ENCODE measurements around the gene GABBR2.

GABBR2 gene

DNA sequence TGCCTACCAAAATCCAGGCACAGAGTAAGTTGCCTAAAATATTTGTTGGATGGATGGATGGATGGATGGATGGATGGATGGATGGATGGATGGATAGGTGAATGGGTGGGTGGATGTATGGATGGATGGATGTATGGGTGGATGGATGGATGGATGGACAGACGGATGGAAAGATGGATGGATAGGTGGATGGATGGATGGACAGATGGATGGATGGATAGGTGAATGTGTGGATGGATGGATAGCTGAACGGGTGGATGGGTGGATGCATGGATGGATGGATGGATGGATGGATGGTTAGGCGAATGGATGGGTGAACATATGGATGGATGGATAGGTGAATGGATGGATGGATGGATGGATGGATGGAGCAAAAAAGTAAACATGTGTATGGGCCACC lies 131.9 kb downstream of the GABBR2 start:
- no peak for DNase-seq (ENCODE audit: low read depth, low spot score)
- H3K4me3 ChIP-seq (ENCODE audit: low read length), result no peak overlapping the region

DNA sequence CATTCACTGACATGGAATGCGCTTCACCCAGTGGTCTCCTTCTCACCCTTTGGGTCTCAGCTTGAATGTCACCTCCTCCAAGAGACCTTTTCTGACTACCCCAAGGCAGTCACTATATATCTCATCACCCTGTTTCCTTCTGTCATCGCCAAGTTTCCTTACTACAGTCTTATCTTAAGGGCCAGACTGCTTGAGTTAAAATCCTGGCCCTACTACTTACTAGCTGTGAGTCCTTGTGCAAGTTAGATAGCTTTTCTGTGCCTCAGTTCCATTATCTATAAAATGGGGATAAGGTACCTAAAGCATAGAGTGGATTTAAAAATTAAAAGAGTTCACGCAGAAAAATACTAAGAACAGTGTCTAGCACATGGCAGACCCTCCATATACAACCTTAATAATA lies 132.4 kb downstream of the GABBR2 start:
- no peak overlapping the region for H3K4me3 ChIP-seq (ENCODE audit: low read length)
- DNase-seq (ENCODE audit: low read depth, low spot score), result no peak

- H3K4me3 ChIP-seq (ENCODE audit: low read length), result no peak overlapping the region
- DNase-seq (ENCODE audit: low read depth, low spot score), result peak; percentile 69
Measured at GRCh38 chr9:98575379-98576346, 133.1 kb downstream of the GABBR2 start.

DNA sequence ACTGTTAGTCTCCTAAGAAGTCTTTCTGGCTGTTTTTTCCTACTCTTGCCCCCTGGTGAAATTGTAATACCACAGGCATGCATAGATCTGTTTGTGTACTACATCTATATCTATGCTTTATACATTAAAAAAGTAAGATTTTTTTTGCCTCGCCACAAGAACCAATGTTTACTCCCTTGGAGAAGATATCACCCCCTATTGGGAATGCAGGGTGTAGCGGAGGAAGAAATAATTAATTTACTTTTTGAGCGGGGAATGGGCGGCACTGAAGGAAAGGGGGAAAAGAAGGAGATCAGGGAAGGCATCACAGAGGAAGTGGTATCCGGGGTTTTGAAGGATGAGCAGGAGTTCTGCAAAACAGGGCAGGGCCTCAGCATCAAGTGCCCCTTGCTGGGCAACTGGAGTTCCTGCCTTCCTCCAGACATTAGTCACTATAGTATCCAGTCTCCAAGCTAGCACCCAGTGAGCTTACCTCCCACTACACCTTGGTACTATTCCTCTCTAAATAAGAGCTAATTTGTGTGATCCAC lies 134.9 kb downstream of the GABBR2 start:
- H3K4me3 ChIP-seq (ENCODE audit: low read length), result no peak overlapping the region
- DNase-seq (ENCODE audit: low read depth, low spot score), result no peak

GRCh38 chr9:98572796-98573195 lies 135.9 kb downstream of the GABBR2 start:
- H3K4me3 ChIP-seq (ENCODE audit: low read length), result no peak overlapping the region

GRCh38 chr9:98572054-98572627 lies 136.6 kb downstream of the GABBR2 start:
- DNase-seq (ENCODE audit: low read depth, low spot score), result no peak

More at GRCh38 chr9:98572796-98573195, 135.9 kb downstream of the GABBR2 start:
- DNase-seq (ENCODE audit: low read depth, low spot score), result no peak

DNA sequence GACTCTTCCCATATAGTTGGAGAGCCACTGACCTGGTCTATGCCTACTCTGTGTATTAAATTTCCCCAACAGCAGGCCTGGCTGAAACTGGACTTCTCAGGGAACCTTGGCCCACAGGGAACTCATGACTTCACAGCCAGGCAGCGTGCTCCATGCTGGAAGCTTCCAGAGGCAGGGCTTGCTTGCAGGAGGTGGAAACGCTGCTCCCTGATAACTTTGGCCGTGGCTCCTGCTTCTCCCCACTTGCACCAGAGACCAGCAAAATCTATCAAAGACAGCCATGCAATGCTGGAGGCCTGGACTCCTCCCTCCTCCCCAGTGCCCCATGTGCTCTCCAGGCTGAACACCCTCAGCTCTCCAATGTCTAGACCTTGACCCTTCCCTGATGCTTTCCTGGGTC lies 137.1 kb downstream of the GABBR2 start:
- no peak for DNase-seq (ENCODE audit: low read depth, low spot score)
- H3K4me3 ChIP-seq (ENCODE audit: low read length), result no peak overlapping the region

More at GRCh38 chr9:98572054-98572627, 136.6 kb downstream of the GABBR2 start:
- no peak overlapping the region for H3K4me3 ChIP-seq (ENCODE audit: low read length)

DNA sequence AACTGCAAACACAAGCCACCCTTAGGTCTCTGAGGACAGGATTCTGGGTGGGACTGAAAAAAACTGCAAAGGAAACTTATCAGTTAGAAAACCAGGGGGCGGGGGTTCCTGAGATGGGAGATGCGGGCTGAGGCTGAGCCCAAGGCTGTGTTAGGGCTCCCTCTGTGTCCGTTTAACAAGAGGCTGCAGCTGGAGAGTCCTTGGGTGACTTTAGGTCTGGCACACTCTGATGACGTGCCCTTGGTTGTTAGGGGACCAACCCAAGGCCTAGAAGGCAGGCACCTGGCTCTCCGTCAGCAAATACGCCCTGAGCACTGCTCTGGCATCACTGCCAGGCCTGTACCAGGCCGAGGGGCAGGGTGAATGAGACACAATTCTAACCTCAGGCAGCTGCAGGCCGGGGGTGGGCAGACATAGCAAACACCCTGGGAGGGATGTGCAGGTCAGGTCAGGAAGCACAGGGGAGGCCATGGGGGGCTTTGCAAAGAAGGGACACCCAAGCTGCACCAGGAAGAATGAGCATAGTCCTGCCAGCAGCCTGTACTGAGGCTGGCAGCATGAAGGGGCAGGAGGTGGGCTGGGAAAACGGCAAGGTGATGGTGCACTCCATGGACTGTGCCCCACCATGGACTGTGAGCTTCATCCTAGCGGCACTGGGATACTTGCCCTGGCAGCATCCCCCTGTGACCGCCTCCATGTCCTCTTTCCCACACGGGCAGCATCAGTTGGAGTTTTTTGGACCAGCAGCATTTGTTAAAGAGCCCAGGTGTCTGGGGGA lies 137.9 kb downstream of the GABBR2 start:
- peak; percentile 36 for DNase-seq (ENCODE audit: low read depth, low spot score)
- no peak overlapping the region for H3K4me3 ChIP-seq (ENCODE audit: low read length)

- no peak for DNase-seq (ENCODE audit: low read depth, low spot score)
- H3K4me3 ChIP-seq (ENCODE audit: low read length), result no peak overlapping the region
Measured at GRCh38 chr9:98570055-98570454, 138.7 kb downstream of the GABBR2 start.

- H3K4me3 ChIP-seq (ENCODE audit: low read length), result no peak overlapping the region
- DNase-seq (ENCODE audit: low read depth, low spot score), result no peak
Measured at GRCh38 chr9:98569491-98569890, 139.2 kb downstream of the GABBR2 start.

GRCh38 chr9:98568909-98569469 lies 139.7 kb downstream of the GABBR2 start:
- no peak overlapping the region for H3K4me3 ChIP-seq (ENCODE audit: low read length)
- DNase-seq (ENCODE audit: low read depth, low spot score), result no peak

DNA sequence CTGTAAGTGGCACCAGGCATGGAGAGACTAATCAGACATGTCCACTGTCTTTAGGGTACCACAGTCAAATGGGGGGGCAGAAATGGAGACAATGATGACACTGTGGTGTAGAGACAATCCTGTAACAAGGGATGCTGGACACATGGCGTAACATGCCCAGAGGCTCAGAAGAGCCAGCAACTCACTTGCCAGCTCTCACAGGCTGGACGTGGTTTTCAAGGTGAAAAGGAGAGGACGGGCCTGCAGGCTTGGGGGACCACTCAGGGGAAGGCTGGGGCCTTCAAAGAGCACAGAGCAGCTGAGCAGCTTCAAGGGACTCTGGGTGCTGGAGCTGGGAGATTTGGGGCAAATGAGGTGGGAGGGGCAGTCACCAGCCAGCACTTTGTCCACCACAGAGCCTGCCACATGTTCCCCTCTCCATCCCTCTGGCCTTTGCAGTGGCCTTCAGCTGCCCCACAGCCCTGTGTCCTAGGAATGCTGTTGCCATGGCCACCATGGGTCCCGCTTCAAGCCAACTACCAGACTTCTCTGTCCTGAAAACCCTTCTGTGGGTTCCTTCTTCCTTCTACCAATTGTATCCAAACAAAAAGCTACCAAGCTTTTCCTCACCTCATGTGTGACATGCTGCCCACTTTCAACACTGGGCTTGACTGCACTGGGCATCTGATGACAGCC lies 140.4 kb downstream of the GABBR2 start:
- DNase-seq (ENCODE audit: low read depth, low spot score), result no peak
- H3K4me3 ChIP-seq (ENCODE audit: low read length), result no peak overlapping the region

GRCh38 chr9:98567540-98568233 lies 141.0 kb downstream of the GABBR2 start:
- no peak for DNase-seq (ENCODE audit: low read depth, low spot score)

GRCh38 chr9:98565152-98566135 lies 143.3 kb downstream of the GABBR2 start:
- no peak for DNase-seq (ENCODE audit: low read depth, low spot score)
- no peak overlapping the region for H3K4me3 ChIP-seq (ENCODE audit: low read length)

More at GRCh38 chr9:98567540-98568233, 141.0 kb downstream of the GABBR2 start:
- no peak overlapping the region for H3K4me3 ChIP-seq (ENCODE audit: low read length)

DNA sequence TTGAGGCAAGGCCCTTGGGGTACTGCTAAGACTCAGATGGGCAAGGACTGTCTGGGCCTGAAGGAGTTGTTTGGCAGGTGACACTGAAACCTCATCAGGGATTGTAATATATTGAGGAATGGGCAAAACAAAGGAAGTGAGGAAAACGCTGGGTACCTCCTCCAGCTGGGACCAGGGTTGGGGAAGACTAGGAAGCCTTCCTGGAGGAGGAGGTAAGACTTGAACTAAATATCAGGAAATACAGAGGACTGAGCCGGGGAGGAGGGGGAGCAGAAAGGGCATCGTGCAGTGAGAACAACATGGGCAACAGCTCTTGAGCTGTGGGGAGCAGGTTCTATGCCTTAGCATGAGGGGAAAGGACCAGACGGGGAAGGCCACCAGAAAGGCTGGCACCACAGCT lies 144.0 kb downstream of the GABBR2 start:
- no peak for DNase-seq (ENCODE audit: low read depth, low spot score)
- no peak overlapping the region for H3K4me3 ChIP-seq (ENCODE audit: low read length)

DNA sequence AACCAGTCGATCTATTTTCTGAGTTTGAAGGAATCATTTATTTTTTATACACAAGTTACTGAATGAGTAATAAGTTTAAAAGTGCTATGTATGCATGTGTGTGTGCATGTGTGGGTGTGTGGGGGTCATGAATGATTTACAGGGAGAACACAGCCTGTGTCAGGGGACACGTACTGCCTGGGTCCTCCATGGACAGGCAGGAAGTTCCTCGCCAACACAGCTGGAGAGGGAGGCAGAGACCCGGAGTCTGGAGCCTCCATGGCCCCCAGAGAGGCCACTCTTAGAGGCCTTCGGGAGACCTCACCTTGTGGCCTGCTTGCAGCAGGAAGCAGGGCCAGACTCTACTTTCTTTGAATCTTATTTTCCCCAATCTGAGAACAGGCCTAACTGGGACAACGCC lies 144.7 kb downstream of the GABBR2 start:
- DNase-seq (ENCODE audit: low read depth, low spot score), result no peak
- H3K4me3 ChIP-seq (ENCODE audit: low read length), result no peak overlapping the region
